Measurements from ENCODE around the gene DMRTC2. TPM values are rescaled to one million over a fixed set of nuclear protein-coding genes. Genes with fewer than 3 reads are reported as not detected.

The DMRTC2 gene
- total RNA-seq, 1 experiment from 2014 or later, result not detected

DNA sequence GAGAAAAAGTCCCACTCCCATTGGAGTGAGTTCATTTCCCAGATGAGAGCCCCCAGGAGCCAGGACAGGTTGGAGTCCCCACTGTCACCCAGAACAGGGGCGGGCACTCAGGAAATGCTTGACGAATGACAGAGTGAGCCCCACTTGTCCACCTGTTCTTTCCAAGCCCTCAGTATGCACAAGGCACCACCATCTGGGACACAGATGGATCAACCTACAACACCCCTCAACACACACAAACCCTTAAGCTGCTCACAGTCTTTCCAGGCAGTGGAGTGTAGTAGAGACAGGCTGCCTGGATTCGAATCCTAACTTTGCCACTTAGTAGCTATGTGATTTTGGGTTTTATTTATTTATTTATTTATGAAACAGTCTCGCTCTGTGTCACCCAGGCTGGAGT, 46.1 kb downstream of the DMRTC2 start:
- ChIA-PET POLR2A (no interaction called here), CTCF (no interaction called here), RAD21 (ENCODE audit: low non-redundant PET in 1 of 2, low total read pairs in 2 of 2, uncharacterized antibody in 2 of 2, unreplicated experiment in 2 of 2) (no interaction called here)
- DNase-seq (ENCODE audit: low read depth, low spot score), result no peak
- TF ChIP-seq POLR2AphosphoS5 (IDR thresholded peaks at IDR 0.05; ENCODE audit: low read depth, low read length), result no peak
- no peak for TF ChIP-seq CEBPB (IDR thresholded peaks at IDR 0.05; ENCODE audit: low read depth)
- no peak for TF ChIP-seq SP1 (IDR thresholded peaks at IDR 0.05; ENCODE audit: low read depth)
- TF ChIP-seq, protein P1, sequence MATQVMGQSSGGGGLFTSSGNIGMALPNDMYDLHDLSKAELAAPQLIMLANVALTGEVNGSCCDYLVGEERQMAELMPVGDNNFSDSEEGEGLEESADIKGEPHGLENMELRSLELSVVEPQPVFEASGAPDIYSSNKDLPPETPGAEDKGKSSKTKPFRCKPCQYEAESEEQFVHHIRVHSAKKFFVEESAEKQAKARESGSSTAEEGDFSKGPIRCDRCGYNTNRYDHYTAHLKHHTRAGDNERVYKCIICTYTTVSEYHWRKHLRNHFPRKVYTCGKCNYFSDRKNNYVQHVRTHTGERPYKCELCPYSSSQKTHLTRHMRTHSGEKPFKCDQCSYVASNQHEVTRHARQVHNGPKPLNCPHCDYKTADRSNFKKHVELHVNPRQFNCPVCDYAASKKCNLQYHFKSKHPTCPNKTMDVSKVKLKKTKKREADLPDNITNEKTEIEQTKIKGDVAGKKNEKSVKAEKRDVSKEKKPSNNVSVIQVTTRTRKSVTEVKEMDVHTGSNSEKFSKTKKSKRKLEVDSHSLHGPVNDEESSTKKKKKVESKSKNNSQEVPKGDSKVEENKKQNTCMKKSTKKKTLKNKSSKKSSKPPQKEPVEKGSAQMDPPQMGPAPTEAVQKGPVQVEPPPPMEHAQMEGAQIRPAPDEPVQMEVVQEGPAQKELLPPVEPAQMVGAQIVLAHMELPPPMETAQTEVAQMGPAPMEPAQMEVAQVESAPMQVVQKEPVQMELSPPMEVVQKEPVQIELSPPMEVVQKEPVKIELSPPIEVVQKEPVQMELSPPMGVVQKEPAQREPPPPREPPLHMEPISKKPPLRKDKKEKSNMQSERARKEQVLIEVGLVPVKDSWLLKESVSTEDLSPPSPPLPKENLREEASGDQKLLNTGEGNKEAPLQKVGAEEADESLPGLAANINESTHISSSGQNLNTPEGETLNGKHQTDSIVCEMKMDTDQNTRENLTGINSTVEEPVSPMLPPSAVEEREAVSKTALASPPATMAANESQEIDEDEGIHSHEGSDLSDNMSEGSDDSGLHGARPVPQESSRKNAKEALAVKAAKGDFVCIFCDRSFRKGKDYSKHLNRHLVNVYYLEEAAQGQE (IDR thresholded peaks at IDR 0.05; ENCODE audit: low read depth), result no peak
- TF ChIP-seq YY1 (IDR thresholded peaks at IDR 0.05; ENCODE audit: extremely low read depth, insufficient replicate concordance, low read depth, low read length), result no peak
- TF ChIP-seq, protein P2, sequence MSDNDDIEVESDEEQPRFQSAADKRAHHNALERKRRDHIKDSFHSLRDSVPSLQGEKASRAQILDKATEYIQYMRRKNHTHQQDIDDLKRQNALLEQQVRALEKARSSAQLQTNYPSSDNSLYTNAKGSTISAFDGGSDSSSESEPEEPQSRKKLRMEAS (IDR thresholded peaks at IDR 0.05), result no peak
- no peak for TF ChIP-seq RAD21 (IDR thresholded peaks at IDR 0.05; ENCODE audit: low read depth)
- H3K9me2 ChIP-seq (ENCODE audit: insufficient read depth), result no peaks in the 10 kb centered on the region
- H4K20me1 ChIP-seq (ENCODE audit: insufficient read depth), result no peaks in the 10 kb centered on the region
- H3K36me3 ChIP-seq (ENCODE audit: control insufficient read depth in 1 of 2, insufficient read depth in 2 of 2, low read length in 2 of 2), result peaks cover 13 to 26% of the 10 kb centered on the region in 2 experiments
- H3K4me2 ChIP-seq (ENCODE audit: low read length), result no peak overlapping the region
- ATAC-seq, result no peak
- H3K27me3 ChIP-seq (ENCODE audit: insufficient read depth, low read length), result no peaks in the 10 kb centered on the region
- no peak overlapping the region for H3K9ac ChIP-seq (ENCODE audit: low read length)
- H3K4me1 ChIP-seq (ENCODE audit: control insufficient read depth in 1 of 2, insufficient read depth in 2 of 2, low read length in 2 of 2), result peaks cover 21 to 31% of the 10 kb centered on the region in 2 experiments
- no peak overlapping the region for H2AFZ ChIP-seq (ENCODE audit: low read depth, low read length, poor library complexity, severe bottlenecking)
- intact Hi-C loops (cut with micrococcal nuclease), result no loop called here
- H3K4me3 ChIP-seq (replicated peaks in 1 of 2; ENCODE audit: low read depth in 1 of 2, low read length in 2 of 2), result no peak overlapping the region
- H3K79me2 ChIP-seq (ENCODE audit: insufficient read depth, low read length), result peaks cover 37% of the 10 kb centered on the region
- no peaks in the 10 kb centered on the region for H3K9me3 ChIP-seq (ENCODE audit: control insufficient read depth in 1 of 2, insufficient read depth in 1 of 2, low read depth in 1 of 2, low read length in 2 of 2)
- no peak overlapping the region for H3K27ac ChIP-seq (ENCODE audit: low read depth, low read length)
- no TSS peak for BruUV-seq (replicated peaks)

Data from HCT116 (cell line).